Fibroblast of lung (primary cell): ENCODE results near the gene TBL2. TPM values are rescaled to one million over a fixed set of nuclear protein-coding genes. Genes with fewer than 3 reads are reported as not detected.
"Not testable (repeated sequence)": the region's sequence is repeated elsewhere in the genome, so short reads cannot be mapped to it uniquely, and the experiment has no call there.

ENCODE experiments used
- DNase-seq, 2 donors: peaks; one replicate each; pipeline versions ENCODE4 v3.0.0 to v3.0.0-alpha.2; 2010; ENCODE audit warnings: low read depth in 2 of 2
- H2AFZ ChIP-seq: 2 replicates; pipeline ENCODE4 v1.5.1; 2012; ENCODE audit warnings: low read length, control low read depth, inconsistent platforms
- H3K27ac ChIP-seq: 2 replicates; pipeline ENCODE4 v1.5.1; 2011; ENCODE audit warnings: low read length, control low read depth; ENCODE audit not compliant: insufficient read depth
- H3K27me3 ChIP-seq: 2 replicates; pipeline ENCODE4 v1.5.1; 2011; ENCODE audit warnings: mild to moderate bottlenecking, low read length; ENCODE audit not compliant: control insufficient read depth, insufficient read depth
- H3K36me3 ChIP-seq: 2 replicates; pipeline ENCODE4 v1.5.1; 2011; ENCODE audit warnings: low read length; ENCODE audit not compliant: control insufficient read depth, insufficient read depth
- H3K4me1 ChIP-seq: 2 replicates; pipeline ENCODE4 v1.5.1; 2011; ENCODE audit warnings: low read length; ENCODE audit not compliant: control insufficient read depth, insufficient read depth; ENCODE audit errors: extremely low read depth
- H3K4me2 ChIP-seq: 2 replicates; pipeline ENCODE4 v1.5.1; 2011; ENCODE audit warnings: low read length, control low read depth; ENCODE audit not compliant: insufficient read depth; ENCODE audit errors: extremely low read depth
- H3K4me3 ChIP-seq, 4 experiments: fragments of 200-600 bp in 1 of 4; sonication (generic) in 1 of 4; replicated peaks in 1 of 4; 2 replicates each; pipeline ENCODE4 v1.5.1; 2011 to 2016; ENCODE audit warnings: low read length in 4 of 4, low read depth in 3 of 4, mild to moderate bottlenecking in 3 of 4, control low read depth in 2 of 4, inconsistent platforms in 1 of 4, mixed read lengths in 1 of 4; ENCODE audit not compliant: insufficient read depth in 1 of 4; ENCODE audit errors: control extremely low read depth in 1 of 4
- H3K79me2 ChIP-seq: 2 replicates; pipeline ENCODE4 v1.5.1; 2012; ENCODE audit warnings: mild to moderate bottlenecking, low read length, inconsistent platforms; ENCODE audit not compliant: control insufficient read depth, insufficient read depth
- H3K9ac ChIP-seq: 2 replicates; pipeline ENCODE4 v1.5.1; 2011; ENCODE audit warnings: mild to moderate bottlenecking, low read length, control low read depth; ENCODE audit not compliant: insufficient read depth
- H3K9me3 ChIP-seq: 2 replicates; pipeline ENCODE4 v1.5.1; 2012; ENCODE audit warnings: low read depth, low read length; ENCODE audit not compliant: control insufficient read depth, insufficient read depth
- H4K20me1 ChIP-seq: 2 replicates; pipeline ENCODE4 v1.5.1; 2011; ENCODE audit warnings: low read length; ENCODE audit not compliant: control insufficient read depth, insufficient read depth; ENCODE audit errors: extremely low read depth
- EZH2 ChIP-seq: IDR thresholded peaks from 2 replicates; pipeline ENCODE4 v1.5.1; 2012; ENCODE audit warnings: low read length, control low read depth, mild to moderate bottlenecking; ENCODE audit errors: missing control alignments
- polyA plus RNA-seq, 2 donors: library from polyadenylated mRNA; depleted of rRNA in 1 of 2; stranded (reverse) in 1 of 2; unstranded in 1 of 2; fragments of >200 nt; gene quantifications; 2 replicates each; pipeline ENCODE4 v1.2.1, GENCODE V29; 2011 to 2012; ENCODE audit warnings: missing spikeins in 1 of 2
- total RNA-seq: library from RNA; depleted of rRNA; stranded (reverse); fragments of >200 nt; gene quantifications from 2 replicates; pipeline ENCODE4 v1.2.1, GENCODE V29; 2014
- TF ChIP-seq, protein P1 (sequence below), 2 donors: IDR thresholded peaks in 1 of 2; conservative IDR thresholded peaks in 1 of 2; 1 replicate in 1 of 2; 2 replicates in 1 of 2; pipeline ENCODE4 v1.5.1; 2011 to 2012; ENCODE audit warnings: low read length in 2 of 2, control low read depth in 1 of 2, inconsistent platforms in 1 of 2, low read depth in 1 of 2, mild to moderate bottlenecking in 1 of 2

Gene TBL2
- total and polyA plus RNA-seq, 2 donors (not counting 1 experiment from before 2014, with no cell fraction given) = 40.1 to 58.6 TPM

DNA sequence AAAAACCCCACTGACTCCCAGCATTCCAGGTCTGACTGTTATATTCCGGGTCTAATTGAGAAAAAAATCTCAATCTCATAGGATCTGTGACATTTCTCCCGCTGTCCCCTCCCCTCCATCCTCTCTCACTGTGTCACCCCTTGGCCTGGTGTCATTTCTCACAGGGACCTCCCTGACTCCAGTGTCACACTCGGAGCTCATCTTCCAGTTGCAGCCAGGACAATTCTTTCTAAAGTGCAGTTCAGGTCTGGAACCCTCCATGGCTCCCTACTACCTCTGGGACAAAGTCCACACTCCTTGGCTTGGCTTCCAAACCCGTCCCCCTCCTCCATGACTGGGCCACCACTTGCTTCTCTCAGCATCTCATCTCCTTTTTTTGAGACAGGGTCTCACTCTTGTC, 31.7 kb upstream of the TBL2 start:
- Histone ChIP-seq H4K20me1 (no peaks in the 10 kb centered on the region), H3K36me3 (no peaks in the 10 kb centered on the region), H3K9ac (no peak overlapping the region), H3K4me3 (no peak overlapping the region), H3K9me3 (no peaks in the 10 kb centered on the region), H3K79me2 (no peaks in the 10 kb centered on the region), H2AFZ (no peak overlapping the region), H3K27me3 (peaks cover 5% of the 10 kb centered on the region), H3K4me2 (no peak overlapping the region), H3K27ac (no peak overlapping the region), H3K4me1 (no peaks in the 10 kb centered on the region)
- TF ChIP-seq EZH2 = no peak
- TF ChIP-seq, protein P1, sequence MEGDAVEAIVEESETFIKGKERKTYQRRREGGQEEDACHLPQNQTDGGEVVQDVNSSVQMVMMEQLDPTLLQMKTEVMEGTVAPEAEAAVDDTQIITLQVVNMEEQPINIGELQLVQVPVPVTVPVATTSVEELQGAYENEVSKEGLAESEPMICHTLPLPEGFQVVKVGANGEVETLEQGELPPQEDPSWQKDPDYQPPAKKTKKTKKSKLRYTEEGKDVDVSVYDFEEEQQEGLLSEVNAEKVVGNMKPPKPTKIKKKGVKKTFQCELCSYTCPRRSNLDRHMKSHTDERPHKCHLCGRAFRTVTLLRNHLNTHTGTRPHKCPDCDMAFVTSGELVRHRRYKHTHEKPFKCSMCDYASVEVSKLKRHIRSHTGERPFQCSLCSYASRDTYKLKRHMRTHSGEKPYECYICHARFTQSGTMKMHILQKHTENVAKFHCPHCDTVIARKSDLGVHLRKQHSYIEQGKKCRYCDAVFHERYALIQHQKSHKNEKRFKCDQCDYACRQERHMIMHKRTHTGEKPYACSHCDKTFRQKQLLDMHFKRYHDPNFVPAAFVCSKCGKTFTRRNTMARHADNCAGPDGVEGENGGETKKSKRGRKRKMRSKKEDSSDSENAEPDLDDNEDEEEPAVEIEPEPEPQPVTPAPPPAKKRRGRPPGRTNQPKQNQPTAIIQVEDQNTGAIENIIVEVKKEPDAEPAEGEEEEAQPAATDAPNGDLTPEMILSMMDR (conservative IDR thresholded peaks at IDR 0.05 in 1 of 2, IDR thresholded peaks at IDR 0.05 in 1 of 2; ENCODE audit: low read depth in 1 of 2, low read length in 2 of 2) = no peak
- no peak for DNase-seq

DNA sequence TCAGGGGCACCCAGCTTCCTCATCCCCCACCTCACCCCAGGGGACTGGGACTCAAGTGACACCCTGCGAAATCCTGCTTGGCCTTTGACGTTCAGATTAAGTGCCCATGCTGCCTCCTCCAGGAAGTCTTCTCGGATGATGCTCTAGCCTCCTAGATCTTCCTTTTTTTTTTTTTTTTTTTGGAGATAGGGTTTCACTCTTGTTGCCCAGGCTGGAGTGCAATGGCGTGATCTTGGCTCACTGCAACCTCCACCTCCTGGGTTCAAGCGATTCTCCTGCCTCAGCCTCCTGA, 29.3 kb upstream of the TBL2 start:
- not testable (repeated sequence) for H3K36me3 ChIP-seq, H3K4me2 ChIP-seq, H3K27me3 ChIP-seq, H3K9me3 ChIP-seq, H3K27ac ChIP-seq, DNase-seq, H2AFZ ChIP-seq, H3K9ac ChIP-seq, H4K20me1 ChIP-seq, H3K4me3 ChIP-seq, H3K79me2 ChIP-seq, H3K4me1 ChIP-seq

DNA sequence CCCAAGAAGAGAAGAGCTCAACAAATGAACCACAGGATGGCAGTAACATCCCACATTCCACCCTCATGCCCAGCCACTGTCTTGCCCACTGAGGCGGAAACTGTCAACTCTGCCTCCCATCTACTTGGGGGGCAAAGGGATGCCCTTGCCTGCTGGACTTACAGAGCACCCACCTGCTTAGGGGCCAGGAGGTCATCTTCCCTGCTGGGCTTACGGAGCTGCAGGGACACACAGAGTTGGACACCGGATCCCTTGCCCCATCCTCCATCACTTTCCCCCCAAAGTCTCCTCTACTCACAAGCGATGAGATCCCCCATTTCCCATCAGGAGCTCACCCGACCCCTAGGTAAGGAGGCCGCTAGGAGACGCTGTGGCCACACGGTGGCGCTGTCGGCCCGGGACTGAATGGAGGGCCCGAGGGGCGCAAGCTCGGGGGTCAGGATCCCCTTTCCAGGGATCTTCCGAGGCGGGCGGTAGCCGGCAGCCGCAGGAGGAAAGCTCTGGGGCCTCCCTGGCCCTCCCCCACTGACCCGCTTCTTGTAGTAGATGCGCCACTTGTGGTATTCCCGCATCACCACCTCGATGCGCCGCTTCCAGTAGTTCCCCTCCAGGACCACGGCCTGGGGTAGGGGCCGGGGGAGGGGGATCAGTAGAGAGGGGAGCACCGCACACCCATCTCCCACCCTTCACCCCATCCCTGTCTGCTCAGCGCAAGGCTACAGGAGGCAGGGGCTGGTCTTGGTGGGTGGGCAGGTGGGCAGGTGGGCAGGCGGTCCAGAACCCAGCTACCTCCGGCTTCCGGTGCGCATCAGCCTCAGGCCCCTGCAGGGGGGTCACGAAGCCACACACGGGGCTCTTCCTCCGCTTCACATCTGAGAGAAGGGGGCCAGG, 28.7 kb upstream of the TBL2 start:
- Histone ChIP-seq H3K4me3 (peak overlapping the region in 1 of 4 experiments; percentile 7), H2AFZ (no peak overlapping the region), H3K4me2 (peak overlapping the region; percentile 75), H3K9ac (no peak overlapping the region), H3K4me1 (no peaks in the 10 kb centered on the region), H3K27me3 (peaks cover 2% of the 10 kb centered on the region), H3K79me2 (no peaks in the 10 kb centered on the region), H3K36me3 (no peaks in the 10 kb centered on the region), H4K20me1 (no peaks in the 10 kb centered on the region), H3K9me3 (no peaks in the 10 kb centered on the region), H3K27ac (no peak overlapping the region)
- no peak for TF ChIP-seq EZH2
- TF ChIP-seq, protein P1 (conservative IDR thresholded peaks at IDR 0.05 in 1 of 2, IDR thresholded peaks at IDR 0.05 in 1 of 2; ENCODE audit: low read depth in 1 of 2, low read length in 2 of 2) = peak; percentile 91 to 94
- DNase-seq = peak in 1 of 2 donors; percentile 34
